Neural cell (in vitro differentiated cells): ENCODE data around the gene EIF2AK2.

ENCODE experiments used
- CTCF ChIP-seq: fragments of 450-650 bp; IDR thresholded peaks from 2 replicates; pipeline ENCODE4 v1.5.1; 2014; ENCODE audit warnings: antibody characterized with exemption, mild to moderate bottlenecking, moderate library complexity; ENCODE audit not compliant: poor library complexity, severe bottlenecking
- EP300 ChIP-seq: fragments of 450-650 bp; conservative IDR thresholded peaks from 2 replicates; pipeline ENCODE4 v1.6.1; 2014; ENCODE audit warnings: antibody characterized with exemption, mild to moderate bottlenecking, moderate library complexity; ENCODE audit not compliant: poor library complexity, severe bottlenecking
- EZH2 ChIP-seq: fragments of 200-600, 300-800 bp; shearing (Covaris generic), sonication (generic); IDR thresholded peaks from 2 replicates; pipeline ENCODE4 v1.6.1; 2014; ENCODE audit warnings: antibody characterized with exemption, low read length, borderline replicate concordance, mild to moderate bottlenecking; ENCODE audit not compliant: insufficient read depth, poor library complexity, severe bottlenecking
- RAD21 ChIP-seq: fragments of 450-650 bp; conservative IDR thresholded peaks from 2 replicates; pipeline ENCODE4 v1.6.1; 2014; ENCODE audit warnings: antibody characterized with exemption, mild to moderate bottlenecking, moderate library complexity
- REST ChIP-seq: IDR thresholded peaks from 2 replicates; pipeline ENCODE4 v1.6.1; 2012; ENCODE audit warnings: borderline replicate concordance
- TAF1 ChIP-seq: IDR thresholded peaks from 2 replicates; pipeline ENCODE4 v1.6.1; 2012; ENCODE audit warnings: low read depth

- no peak for TF ChIP-seq CTCF
- TF ChIP-seq EP300, result no peak
- TF ChIP-seq TAF1, result no peak
- TF ChIP-seq REST, result no peak
- TF ChIP-seq RAD21, result no peak
- TF ChIP-seq EZH2, result no peak
These were observed 8.5 kb downstream of the EIF2AK2 start for GRCh38 chr2:37148325-37148724.
